HG02798 (cell line): ENCODE results near the gene OR8K3.

Source experiments
- ATAC-seq: cut with Tn5 transposase; IDR thresholded peaks from one replicate; pipeline ENCODE4 v1.9.1; 2021; ENCODE audit warnings: mild to moderate bottlenecking; ENCODE audit not compliant: unreplicated experiment, poor library complexity

The OR8K3 gene

DNA sequence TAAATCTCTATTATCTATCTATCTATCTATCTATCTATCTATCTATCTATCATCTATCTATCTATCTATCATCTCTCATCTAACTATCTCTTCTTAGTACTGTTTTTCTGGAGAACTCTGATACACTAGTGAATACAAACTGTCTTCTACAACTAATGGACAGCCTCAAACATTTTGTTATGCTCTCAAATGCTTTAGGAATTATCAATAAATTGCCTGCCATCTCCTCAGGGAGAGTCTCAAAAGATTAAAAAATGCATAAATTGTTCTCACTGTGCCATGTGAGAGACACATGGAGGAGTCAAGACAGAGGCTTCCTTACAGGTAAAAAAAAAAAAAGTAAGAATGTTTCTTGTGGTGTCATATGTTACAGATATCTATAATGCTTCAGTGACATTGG, at the start of gene OR8K3:
OR8K3 (plus strand) TSS at position 301 of the 400 bp plus-strand sequence. CDS start 3,163 bp downstream, outside the sequence.
- no peak for ATAC-seq

DNA sequence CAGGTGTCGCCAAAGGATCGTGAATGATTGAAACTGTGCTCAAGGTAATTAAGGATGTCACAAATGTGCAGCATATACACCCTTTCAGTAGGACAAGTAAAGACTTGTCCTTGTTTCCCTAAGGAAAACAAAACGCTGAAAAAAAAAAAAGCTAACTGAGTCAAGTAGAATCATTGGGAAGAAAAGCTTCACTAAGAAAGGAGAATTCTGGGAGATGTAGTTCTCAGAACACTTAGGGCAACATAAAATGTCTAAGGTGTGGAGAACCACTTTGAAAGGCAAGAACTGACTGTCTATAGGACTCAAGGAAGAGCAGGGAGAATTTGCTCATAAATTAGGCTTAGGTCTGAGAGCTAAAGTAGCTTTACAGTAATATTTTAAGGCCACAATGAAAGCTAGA, 43.9 kb upstream of the OR8K3 start:
- ATAC-seq = no peak

- no peak for ATAC-seq
Observed at GRCh38 chr11:56273854-56274253, 41.1 kb upstream of the OR8K3 start, which contains the start of gene OR5T1. Gene OR5T1, plus strand, starts transcription at chr11:56274154. Its CDS starts 1,485 bp downstream, at chr11:56275639.

GRCh38 chr11:56292154-56292553, 22.8 kb upstream of the OR8K3 start, which contains the start of gene OR8H1:
Gene OR8H1, minus strand, starts transcription at chr11:56292254. Its CDS starts 1,192 bp downstream, at chr11:56291062.
- ATAC-seq = no peak

GRCh38 chr11:56296898-56297297, 18.0 kb upstream of the OR8K3 start:
- no peak for ATAC-seq

- ATAC-seq = no peak
Observed at GRCh38 chr11:56307836-56308235, 7.1 kb upstream of the OR8K3 start.

DNA sequence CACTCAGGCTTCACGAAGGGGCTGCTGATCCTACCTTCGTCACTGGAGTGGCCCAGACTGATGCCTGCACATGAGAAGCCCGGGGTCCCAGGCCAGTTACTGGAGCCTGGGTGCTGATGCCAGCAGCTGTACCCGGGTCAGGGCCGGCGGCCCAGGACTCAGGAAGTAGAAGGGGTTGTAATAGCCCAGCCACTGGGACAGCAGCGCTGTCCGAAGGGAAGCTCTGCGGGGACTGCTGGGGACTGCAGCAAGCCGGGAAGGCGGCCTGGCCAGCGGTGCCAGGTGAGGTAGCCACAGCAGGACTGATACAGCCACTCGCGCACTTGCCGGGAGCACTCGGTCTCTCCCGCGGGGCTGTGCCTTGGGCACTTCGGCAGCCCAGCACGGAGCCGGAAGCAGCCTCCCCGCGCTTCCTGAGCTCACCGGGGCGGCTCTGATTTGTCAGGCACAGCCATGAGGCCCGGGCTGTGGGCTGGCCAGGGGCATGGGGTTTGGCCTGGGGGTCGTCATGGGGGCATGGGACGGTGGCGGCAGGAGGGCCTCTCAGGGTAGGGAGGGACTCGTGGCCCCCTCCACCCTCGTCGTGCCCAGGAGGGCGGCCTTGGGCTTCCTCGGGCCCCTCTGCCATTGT, 17.0 kb downstream of the OR8K3 start:
- ATAC-seq = no peak

DNA sequence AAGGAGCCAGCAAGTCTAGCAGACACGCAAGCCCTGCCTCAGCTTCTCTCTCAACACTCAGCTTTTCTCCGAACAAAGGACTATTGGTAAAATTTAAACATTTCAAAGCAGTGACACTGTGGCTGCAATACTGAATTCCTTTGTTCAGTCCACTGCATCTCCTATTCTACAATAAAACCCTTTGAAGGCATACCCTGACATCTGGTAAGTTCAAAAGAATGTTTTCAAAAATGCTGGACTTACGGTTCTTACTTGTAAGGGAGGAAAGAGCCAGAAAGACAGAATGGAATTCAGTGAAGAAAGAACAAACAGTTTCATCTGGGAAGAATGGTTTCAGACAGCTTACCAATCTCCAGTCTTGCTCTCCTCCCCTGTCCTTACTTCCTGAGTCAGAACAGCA, 18.2 kb downstream of the OR8K3 start:
- ATAC-seq = no peak

GRCh38 chr11:56340289-56340688, 25.3 kb downstream of the OR8K3 start:
- ATAC-seq = no peak

- ATAC-seq = no peak
Observed at GRCh38 chr11:56345739-56346138, 30.8 kb downstream of the OR8K3 start, which contains the start of gene OR8K1. Gene OR8K1, plus strand, starts transcription at chr11:56346039. Its CDS starts 0 bp downstream, at chr11:56346039.

DNA sequence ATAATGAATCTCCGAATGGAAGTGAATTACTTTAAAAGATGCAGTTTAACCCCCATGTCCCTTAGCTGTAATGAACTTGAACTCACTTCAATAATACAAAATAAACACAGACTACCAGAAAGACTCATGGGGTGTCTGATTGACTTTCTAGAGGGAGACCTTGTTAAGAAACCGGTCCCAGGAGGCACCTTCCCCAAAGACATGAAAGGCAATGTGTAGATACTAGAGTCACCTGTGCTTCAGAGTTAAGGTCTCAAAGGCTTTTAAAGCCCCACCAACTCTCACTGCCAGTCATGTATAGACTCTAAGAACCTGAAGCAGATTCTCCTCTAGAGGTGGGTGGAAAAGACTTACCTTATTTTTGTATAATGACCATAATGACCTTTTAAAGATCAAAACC, 39.0 kb downstream of the OR8K3 start, which contains the start of gene OR8J1:
OR8J1 (plus strand) TSS at position 301 of the 400 bp plus-strand sequence. CDS start 5,956 bp downstream, outside the sequence.
- no peak for ATAC-seq
